ENCODE measurements around the gene TAS2R7.

DNA sequence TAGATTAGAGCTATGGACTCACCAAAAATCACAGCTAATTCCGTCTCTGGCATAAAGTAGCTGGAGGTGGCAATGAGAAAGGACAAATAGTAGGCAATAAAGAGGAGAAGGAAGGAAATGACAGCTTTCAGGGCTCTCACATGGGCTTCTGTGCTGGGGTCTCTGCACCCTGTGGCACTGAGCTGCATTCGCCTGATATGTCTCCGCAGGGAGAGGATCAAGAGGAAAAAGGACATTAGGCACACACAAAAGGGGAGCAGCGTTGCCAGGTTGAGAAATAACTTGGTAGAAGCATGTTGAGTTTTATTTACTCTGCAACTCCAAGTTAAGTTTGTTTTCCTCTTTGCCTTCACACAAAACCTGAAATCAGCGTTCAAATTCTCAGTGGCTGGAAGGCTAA is 686 bp downstream of the TAS2R7 start:
- TF ChIP-seq, protein P1, sequence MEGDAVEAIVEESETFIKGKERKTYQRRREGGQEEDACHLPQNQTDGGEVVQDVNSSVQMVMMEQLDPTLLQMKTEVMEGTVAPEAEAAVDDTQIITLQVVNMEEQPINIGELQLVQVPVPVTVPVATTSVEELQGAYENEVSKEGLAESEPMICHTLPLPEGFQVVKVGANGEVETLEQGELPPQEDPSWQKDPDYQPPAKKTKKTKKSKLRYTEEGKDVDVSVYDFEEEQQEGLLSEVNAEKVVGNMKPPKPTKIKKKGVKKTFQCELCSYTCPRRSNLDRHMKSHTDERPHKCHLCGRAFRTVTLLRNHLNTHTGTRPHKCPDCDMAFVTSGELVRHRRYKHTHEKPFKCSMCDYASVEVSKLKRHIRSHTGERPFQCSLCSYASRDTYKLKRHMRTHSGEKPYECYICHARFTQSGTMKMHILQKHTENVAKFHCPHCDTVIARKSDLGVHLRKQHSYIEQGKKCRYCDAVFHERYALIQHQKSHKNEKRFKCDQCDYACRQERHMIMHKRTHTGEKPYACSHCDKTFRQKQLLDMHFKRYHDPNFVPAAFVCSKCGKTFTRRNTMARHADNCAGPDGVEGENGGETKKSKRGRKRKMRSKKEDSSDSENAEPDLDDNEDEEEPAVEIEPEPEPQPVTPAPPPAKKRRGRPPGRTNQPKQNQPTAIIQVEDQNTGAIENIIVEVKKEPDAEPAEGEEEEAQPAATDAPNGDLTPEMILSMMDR (IDR thresholded peaks at IDR 0.05) = no peak
- no peak for TF ChIP-seq POLR2A (IDR thresholded peaks at IDR 0.05)

Measured in thyroid gland (tissue), 4 donors.